Measurements from ENCODE around the gene FOXG1.

FOXG1 gene

DNA sequence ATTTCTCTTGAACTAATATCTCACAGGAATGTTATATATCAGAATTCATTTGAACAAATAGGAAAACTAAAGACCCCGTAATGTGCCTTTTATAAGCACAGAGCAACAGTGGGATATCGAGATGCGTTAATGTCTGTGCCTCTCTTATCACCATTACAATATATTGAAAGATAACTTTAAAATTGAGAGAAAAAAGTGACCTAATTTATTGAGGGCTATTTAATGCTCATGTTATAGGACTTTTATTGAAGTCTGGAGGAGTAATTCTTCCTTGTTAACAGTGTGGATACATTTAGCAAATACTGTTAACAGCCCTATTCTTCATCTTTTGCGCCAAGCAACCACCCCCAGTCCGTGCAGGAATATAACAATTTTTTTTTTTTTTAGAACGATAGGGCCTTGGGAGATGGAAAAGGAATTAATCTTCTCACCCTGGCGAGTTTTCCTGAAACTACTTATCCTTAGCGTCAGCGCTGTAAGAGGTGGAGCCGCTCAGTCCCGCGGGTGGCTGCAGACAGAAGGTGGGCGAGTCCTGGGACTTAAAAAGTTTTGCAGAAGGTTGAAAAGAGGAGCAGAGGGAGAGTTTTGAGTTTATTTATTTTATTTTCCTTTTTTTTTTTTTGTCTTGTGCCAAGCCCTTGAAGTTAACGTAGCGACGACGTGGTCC, 11.0 kb downstream of the FOXG1 start:
- no peak for DNase-seq

DNA sequence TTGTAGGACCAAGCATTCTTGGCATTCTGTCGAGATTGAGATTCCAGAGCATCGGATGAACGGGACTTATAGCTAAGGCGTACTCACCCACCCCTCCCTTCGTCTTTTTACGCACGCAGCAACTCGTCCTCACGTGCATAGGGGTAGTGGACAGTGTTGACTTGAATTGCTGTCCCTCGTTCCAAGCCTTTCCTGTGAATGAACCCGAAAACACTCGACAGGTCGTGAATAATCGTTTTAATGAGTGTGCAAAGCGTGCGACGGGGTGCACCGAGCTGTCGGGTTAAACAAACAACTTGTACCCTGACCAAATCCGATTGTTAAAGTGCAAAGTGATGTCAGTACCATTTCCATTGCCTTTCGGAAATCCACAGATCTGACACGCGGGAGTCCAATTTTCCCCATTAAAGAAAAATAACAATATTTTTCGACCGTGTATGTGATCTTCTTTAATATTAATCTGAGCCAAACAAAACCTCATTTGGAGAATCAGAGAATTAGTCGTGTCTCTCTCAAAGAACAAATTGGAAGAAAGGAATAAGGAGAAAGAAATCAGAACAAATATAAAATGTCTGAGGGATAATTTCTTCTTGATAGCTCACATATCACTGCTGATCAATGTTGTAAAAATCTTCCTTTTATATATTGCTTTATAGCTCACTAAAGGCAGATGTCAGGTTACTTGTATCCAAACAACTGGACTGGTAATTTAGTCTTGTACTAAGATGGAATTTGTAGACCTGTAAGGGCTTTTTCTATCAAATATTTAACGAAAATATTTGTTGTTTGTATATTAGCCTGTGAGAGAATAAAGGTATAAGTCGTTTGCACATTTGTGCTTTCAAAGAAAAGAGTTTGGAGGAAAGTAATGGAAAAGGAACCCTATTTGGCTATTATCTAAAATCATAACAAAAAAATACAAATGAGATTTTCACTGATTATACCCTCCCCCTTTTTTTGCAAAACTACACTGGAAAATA, 11.8 kb downstream of the FOXG1 start:
- no peak for DNase-seq

DNA sequence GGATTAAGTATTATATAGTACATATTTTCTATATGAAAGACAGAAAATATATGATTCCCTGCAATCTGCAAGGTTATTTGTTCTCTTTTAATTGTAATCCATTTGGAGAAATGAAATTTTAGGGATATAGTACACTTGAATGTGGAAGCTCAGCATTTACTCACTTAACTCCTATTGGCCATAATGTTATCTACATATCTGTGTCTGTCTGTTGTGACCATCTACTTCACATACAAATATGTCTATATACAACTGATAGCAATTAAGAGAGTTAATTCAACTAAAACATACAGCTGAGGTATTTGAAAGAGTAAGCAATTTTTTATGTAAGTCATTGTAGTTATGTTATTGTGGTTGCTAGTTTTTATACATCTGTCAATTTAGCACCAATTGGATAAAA, 12.9 kb downstream of the FOXG1 start:
- DNase-seq = no peak

DNA sequence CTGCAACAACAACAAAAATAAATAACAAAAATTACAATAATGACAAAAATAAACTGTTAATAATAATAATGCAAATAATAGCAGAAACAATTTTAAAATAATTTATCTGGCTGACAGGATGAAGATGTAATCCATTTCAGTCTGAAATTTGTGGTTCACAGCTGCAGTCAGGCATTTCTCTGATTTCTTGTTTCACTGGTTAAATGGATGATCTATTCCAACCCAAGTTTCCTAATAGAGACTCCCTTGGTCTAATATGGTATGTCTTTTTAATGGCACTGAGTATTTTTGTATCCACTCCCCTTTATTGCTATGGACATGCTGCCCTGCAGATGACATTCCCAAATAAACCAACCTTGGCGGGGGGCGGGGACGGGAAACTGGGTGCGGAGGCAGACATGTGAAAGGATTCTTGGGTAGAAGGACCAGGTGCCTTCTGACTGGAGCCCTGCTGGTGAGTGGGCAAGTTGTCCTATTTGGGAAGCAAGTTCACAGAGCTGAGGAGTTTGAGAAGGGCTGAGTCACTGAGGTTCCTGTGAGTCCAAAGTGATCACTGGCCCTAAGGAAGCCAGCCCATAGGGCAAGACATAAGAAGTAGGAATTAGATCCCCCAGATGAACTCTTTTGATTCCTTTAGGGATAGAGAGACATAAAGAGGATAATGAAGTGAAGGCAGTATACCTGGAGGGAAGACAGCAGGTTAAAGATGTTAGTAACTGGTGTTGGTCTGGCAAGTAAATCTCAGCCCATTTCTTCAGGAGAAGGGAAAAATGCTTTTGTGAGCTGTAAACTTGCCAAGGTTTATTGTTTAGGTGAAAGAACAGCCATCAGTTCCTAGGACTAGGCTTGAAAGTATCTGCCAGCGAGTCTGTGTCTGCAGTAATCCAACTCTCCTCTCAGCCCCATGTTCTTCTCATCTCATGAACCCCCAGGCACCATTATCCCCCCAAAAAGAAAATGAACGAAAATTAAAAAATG, 14.5 kb downstream of the FOXG1 start:
- no peak for DNase-seq

DNA sequence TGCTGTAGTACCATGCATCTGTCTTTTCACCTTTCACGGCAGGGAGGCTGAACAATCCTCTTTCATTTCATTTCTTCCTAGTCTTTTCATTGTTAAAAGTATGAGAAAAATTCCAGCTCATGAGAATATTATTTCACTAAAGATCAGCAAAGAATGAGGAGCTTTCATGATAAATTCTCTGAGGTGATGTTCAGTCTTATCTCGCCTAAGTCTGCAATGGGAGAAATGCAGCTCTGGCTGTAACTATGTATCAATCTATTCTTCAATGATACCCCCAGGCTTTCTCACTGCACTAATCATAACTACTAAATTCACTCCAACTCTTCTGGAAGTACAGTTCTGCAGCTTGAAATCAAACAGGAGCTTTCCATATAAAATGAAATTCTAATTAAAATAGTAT, 15.7 kb downstream of the FOXG1 start:
- DNase-seq = no peak

DNA sequence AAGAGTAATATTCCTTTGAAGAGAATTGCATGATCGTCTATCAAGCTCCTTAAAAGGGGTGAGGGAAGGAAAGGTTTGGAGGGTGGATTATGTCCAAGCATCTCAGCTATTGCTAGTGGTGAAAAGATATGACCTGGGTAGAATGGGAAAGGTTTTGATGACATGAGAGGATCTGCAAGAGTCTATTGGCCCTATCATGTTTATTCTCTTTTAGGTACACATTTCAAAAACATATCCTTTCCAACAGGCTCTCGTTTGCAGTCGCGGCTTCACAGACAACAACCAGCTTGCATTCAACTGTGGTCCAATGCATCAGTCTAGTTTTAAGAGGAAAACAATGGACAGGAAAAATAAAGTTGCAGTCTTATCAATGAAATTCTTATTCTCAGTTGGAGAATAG, 17.1 kb downstream of the FOXG1 start:
- DNase-seq = no peak

DNA sequence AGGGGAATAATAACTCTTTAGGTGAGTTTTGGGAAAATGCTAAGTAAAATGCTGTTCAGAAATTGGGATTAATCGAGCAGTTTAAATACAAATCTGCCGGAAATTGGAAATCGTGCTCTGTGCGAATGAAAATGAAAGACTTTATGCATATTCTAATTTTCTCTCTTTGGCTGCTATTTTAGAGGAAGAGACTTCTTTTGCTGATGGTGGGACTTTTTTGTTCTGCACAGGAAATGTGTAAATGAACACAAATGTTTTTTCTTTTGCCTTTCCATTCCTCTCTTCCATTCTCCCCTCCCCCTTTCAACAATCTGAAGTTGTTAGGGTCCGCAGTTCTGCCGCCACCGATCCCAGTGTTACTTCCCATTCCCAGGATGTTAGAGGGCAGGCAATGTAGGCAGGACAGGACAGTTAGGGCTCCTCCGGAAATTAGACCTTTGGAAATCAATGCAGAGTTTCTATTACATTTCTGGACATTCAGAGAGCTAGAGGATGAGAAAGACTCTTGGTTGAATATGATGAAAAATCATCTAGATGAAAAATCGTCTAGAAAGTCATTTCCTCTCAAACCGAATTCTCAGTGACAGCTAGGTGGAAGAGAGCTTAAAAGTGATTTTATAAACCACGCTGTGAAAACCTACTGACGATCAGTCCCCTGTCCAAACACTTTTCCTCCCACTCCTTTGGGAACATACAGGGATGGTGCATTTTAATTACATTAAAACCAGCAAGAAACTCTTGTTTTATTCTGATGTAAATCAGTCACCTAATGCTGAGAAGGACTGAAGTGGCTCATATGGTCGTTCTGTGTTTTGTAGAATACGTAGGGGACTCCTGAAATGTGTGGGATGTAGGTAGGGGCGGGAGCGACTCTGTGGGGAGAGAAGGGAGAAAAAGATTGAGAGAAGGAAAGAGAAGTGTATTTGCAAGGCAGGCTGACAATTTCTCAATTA, 17.8 kb downstream of the FOXG1 start:
- no peak for DNase-seq

DNA sequence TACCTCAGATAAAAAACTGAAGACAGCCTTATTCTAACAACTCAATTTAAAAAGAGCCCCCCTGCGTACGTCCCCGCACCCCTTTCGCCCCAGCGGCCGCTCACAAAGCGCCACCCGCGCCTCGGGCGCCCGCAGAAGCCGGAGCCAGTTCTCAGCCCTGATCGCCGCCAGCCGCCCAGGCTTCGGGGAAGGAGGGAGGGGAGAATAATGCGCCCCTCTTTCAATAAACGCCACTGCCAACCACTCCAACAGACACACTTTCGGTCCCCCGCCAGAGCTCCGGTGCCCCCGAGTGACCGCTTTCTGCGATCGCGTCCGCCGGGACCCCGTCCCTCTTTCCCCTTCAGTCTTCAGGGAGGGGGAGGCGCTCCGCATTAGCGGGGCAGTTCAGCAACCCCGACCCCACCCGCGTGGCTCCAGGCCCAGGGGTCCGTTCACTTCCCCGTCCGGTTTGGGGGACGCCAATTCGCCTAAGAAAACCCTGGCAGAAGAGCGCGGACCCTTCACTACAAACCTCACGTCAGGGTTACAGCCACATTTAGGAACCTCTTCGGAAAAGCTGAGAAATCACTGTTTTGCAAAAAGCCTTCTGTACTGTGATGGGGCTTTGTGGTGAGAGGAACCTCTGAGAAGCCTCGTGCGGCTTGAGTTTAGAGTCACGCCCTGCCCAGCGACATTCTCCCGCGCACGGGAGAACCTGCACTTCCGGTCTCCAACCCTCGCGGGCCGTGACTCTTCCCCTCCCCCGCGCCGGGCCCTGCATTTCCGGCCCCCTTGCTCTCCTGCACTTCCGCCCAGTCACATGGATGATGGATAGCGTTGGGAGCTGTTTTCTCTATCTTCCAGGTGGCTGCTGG, 18.7 kb downstream of the FOXG1 start:
- no peak for DNase-seq

DNA sequence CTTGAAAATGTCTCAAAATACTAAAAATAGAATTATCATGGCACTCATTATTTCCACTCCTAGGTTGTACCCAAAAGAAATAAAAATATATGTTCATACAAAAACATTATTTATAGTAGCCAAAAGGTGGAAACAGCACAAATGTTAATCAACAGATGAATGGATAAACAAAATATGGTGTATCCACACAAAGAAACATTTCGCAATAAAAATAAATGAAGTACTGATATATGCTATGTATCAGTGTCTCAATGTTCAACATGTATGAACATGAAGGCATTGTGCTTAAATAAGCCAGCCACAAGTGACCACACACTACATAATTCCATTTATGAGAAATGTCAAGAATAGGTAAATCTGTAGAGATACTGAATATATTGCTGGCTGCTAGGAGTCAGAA, 40.9 kb downstream of the FOXG1 start:
- DNase-seq = no peak

DNA sequence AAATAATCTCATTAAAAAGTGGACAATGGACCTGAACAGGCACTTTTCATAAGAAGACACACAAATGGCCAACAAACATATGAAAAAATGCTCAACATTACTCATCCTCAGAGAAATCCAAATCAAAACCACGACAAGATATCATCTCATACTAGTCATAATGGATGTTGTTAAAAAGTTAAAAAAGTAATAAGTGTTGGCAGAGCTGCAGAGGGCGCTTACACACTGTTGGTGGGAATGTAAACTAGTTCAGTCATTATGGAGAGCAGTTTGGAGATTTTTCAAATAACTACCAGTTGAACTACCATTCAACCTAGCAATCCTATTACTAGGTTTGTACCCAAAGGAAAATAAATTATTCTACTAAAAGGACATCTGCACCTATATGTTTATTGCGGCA, 47.2 kb downstream of the FOXG1 start:
- no peak for DNase-seq

Measured in activated CD8-positive, alpha-beta memory T cell treated with anti-CD3 and anti-CD28 coated beads, Interleukin-2, amount 50 U/mL, for 48 hours (primary cell).